ENCODE results near the gene TAMALIN.

Gene TAMALIN

GRCh38 chr12:51985154-51985835 lies 21.5 kb upstream of the TAMALIN start:
- DNase-seq, result no peak

- no peak for DNase-seq
Measured at GRCh38 chr12:51986834-51987233, 19.9 kb upstream of the TAMALIN start.

- DNase-seq, result no peak
Measured at GRCh38 chr12:51992246-51992645, 14.5 kb upstream of the TAMALIN start.

- DNase-seq, result no peak
Measured at GRCh38 chr12:51994539-51994820, 12.3 kb upstream of the TAMALIN start.

GRCh38 chr12:51994959-51995358 lies 11.8 kb upstream of the TAMALIN start:
- peak; percentile 65 for DNase-seq

- no peak for DNase-seq
Measured at GRCh38 chr12:51997136-51997535, 9.6 kb upstream of the TAMALIN start.

- no peak for DNase-seq
Measured at GRCh38 chr12:52003016-52003550, 3.7 kb upstream of the TAMALIN start.

GRCh38 chr12:52003591-52003990 lies 3.2 kb upstream of the TAMALIN start:
- no peak for DNase-seq

- DNase-seq, result peak; percentile 63
Measured at GRCh38 chr12:52004042-52004648, 2.6 kb upstream of the TAMALIN start.

- no peak for DNase-seq
Measured at GRCh38 chr12:52005218-52005902, 1.4 kb upstream of the TAMALIN start.

- DNase-seq, result no peak
Measured at GRCh38 chr12:52005903-52006703, 643 bp upstream of the TAMALIN start.

GRCh38 chr12:52007158-52007921 lies 594 bp downstream of the TAMALIN start:
- DNase-seq, result no peak

- no peak for DNase-seq
Measured at GRCh38 chr12:52007982-52008510, 1.3 kb downstream of the TAMALIN start.

GRCh38 chr12:52009081-52009751 lies 2.5 kb downstream of the TAMALIN start:
- DNase-seq, result no peak

- DNase-seq, result peak; percentile 86
Measured at GRCh38 chr12:52010152-52010622, 3.4 kb downstream of the TAMALIN start.

GRCh38 chr12:52010692-52011601 lies 4.2 kb downstream of the TAMALIN start:
- no peak for DNase-seq

- no peak for DNase-seq
Measured at GRCh38 chr12:52011602-52012214, 5.0 kb downstream of the TAMALIN start.

GRCh38 chr12:52013626-52014310 lies 7.0 kb downstream of the TAMALIN start:
- no peak for DNase-seq

Data from fibroblast of skin of right biceps (primary cell).